NCI-H1092 treated with DMSO at 0.1 percent for 48 hours (cell line): ENCODE measurements around the gene CNR1.
"Not testable (repeated sequence)": the region's sequence is repeated elsewhere in the genome, so short reads cannot be mapped to it uniquely, and the experiment has no call there.

Experiments
- DNase-seq: peaks from one replicate; lab custom pipeline; 2025; lab: John Stamatoyannopoulos, UW

The CNR1 gene

DNA sequence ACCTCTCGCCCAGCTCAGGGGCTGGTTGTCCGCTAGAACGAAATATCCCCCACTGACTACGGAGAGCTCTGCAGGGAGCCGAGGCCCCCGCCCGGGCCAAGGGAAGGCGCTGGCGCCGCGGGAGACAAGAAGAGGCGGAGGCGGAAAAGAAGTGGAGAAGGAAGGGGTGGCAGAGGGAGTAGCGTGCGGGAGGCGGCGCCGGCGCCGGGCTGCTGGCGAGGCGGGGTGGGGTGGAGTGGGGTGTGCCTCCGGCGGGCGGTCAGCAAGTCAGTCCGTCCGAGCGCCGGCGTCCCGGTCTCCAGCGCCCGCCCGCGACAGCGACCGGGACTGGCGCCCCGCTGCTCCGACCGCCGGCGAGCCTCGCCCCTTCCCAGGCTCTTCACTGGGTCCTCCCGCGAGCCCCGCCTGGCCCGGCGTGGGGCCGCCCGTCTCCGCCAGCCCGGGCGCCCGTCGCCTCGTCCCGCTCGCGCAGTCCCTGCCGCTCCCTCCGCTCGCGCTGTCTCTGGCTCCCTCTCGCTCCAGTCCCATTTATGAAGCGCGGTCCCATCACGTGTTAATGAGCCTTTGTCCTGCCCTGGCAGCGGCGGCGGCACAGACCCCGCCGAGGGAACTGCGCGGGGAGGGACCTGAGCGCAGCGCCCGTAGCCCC, at the start of gene CNR1:
Gene CNR1, minus strand, starts transcription at position 504 of the 649 bp plus-strand sequence. CDS start 21,073 bp downstream, outside the sequence.
- peak; percentile 50 for DNase-seq

DNA sequence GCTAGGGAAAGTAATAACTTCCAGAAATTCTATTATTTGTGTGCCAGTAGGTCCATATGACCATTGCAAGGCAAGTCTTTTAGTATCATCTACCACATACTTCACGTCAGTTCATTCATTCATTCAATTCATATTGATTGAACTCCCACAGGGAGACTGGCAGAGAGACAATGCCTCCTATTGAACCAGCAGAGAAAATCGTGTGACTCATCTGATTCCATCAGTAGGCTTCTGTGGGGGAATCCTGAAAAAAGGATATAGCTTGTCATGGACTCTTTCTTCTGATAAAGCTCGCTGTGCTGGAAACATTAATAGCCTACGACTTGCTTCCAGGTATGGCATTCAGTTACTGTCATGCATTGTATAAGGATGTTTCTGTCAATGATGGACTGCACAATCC, 45.3 kb upstream of the CNR1 start:
- no peak for DNase-seq

DNA sequence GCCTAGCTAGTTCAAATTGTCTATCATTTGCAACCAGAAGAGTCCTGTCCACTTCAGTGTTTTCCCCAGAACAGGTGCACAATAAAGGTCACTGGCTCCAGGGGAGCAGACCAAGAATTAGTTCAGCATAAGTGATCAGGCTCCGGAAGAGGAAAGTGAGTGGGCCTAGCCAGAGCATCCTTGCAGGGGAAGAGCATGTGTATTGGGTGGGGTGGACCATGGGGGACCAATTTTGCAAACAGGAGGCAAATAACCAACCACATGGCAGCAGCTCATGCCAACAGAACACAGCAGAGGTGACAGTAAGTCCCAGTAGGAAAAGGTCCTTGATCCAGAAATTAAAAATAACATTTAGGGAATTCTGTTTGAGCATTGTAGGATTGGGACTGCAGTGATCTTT, 43.2 kb upstream of the CNR1 start:
- no peak for DNase-seq

DNA sequence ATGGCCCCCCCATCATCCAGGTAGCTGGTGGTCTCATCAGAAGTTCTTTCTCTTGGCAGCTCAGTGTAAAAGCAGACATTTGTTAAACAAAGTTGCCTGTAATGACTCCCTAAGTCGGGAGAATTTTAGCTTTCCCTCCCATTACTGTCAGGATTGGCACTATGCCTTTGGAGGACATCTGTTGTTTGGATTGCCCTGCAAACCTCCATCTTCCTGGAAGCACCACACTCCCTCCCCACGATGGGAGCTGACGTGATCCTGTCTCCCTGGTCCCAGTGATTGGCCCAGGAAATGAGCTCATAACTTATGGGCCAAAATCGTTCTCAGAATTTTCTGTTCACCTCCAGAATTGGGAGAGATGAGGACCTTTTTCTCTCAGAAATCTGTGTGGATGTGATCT, 42.6 kb upstream of the CNR1 start:
- no peak for DNase-seq

DNA sequence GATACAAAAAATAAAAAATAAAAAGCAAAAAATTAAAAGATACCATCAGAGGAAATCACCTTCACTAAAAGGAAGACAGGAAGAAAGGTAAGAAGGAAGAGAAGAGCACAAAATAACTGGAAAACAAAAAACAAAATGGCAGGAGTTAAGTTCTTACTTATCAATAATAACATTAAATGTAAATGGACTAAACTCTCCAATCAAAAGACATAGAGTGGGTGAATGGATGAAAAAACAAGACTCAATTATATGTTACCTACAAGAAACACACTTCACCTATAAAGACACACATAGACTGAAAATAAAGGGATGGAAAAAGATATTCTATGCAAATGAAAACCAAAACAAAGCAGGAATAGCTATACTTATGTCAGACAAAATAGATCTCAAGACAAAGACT, 35.6 kb upstream of the CNR1 start:
- not testable (repeated sequence) for DNase-seq

DNA sequence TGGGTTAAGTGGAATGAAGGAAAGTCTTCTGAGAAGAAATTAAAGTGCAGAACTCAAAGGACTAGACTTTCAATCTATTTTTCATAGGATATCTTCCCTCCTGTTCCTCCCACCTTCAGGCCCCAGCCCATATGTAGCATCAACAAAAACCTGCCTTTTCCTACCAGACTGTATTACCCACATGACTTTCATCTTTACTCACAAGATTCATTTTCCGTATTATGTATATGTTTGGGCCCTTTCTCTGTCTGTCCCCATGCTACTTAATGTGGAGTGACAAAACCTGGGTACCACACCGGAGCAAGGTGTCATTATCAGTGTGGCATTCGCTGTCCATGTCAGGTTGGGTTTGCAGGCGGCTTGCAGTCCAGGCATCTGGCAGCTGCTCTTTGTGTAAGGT, 18.8 kb upstream of the CNR1 start:
- DNase-seq: no peak

DNA sequence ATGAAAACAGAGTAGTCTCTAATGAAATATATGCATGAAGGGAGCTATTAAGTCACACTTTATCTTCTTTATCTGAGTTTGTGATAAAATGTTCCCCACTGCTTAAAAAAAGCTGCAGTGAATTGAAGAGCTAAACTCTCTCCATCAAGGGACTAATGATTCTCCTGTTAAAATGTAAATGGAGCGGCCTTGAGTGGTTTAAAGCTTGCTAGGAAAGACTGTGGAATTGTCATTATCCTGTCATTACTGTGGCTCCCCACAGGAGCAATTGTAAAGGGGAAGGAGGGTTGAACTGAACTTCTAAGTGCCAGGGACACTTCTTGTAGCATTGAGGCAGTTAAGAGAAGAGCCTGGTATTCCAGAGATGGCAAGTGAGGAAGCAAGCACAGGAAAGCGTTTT, 17.3 kb upstream of the CNR1 start:
- no peak for DNase-seq

DNA sequence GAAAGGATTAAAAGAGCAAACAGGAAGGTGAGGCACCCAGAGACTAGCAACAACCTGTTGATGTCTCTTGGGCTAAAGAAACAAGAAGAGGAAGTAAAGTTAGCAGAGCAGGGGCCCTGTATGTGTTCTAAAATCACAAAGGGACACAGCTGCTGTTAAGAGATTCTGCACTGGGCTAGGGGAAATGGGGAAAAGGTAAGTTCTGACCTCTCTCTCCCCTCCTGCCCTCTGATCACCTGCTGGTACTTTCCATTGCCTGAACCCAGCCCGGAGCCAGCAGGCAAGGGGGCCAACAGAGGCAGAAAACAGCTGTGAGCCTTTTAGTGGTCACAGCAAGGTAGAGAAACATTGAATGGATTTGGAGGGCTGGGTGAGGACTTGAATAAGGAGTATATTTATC, 13.5 kb upstream of the CNR1 start:
- DNase-seq: peak; percentile 2

DNA sequence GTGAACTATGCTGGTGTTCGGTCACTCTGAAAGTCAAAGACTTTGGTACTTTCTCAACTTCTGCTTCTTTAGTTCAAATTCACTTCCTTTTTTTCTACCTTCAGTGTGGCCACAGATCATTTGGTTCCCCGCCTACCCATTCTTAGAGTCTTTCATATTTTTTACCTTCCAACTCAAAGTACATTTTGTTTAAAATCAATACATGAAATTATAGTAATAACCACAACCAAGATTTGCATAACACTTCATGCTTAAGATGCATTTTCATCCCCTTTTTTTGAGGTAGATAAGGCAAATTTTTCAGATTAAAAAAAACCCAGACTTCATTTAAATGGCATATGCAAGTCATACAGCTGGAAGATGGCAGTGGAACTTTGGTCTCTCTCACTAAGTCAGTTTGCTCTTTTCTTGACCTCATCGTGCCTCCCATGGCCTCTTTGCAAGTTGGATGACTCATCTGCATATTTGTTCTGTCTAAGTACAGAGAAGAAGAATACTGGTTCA, 11.9 kb upstream of the CNR1 start:
- DNase-seq: no peak

DNA sequence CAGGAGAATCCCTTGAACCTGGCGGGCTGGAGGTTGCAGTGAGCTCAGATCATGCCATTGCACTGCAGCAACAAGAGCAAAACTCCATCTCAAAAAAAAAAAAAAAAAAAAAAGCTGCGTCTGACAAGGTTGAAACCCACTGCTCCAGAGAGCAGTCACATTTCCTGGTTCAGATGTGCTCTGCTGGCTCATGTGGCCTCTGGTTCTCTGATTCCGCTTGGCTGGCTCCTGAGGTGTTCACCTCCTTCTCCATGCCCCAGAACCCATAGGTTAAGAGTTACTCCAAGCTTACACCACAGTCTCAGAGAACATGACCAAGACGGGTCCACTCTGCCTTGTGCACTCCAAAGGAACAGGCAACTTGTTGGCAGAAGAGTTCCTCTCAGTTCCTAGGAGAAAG, 8.8 kb upstream of the CNR1 start:
- DNase-seq: no peak

DNA sequence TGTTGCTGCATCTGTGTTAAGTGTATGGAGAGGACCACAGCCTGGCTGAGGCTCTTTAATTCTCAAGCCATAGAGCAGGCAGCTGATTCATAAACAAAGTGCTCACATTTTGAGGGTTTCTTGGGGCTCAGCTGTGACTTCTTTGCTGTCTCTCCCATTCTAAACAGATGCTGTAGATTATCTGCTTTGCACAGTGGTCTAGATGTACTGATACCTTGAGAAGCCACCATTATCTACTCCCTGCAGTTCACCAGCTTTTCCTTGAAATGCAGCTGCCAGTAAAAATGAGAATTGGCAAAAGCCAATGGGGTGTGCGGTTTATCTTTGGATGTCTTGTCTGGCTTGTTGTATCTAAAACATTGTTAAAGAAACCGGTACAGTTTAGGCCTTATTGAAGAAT, 5.2 kb upstream of the CNR1 start:
- DNase-seq: no peak

DNA sequence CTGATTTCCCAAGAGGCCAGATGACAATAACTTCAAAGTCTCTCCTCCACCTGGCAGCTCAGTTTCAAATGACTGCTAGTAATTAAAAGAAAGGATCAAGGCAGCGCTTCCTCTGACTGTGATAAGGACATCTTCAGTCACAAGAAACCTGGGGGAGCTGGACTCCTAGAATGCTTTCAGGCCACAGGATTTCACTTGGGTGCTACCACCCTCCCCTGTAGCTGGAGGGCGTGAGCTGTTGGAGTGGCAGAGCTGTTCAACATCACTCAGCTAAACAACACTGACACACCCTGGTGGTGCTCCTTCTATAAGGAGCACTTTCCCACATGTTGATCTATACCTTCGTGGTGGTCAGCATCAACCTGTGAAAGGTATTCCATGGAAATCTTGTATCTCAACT, 2.2 kb upstream of the CNR1 start:
- DNase-seq: no peak

DNA sequence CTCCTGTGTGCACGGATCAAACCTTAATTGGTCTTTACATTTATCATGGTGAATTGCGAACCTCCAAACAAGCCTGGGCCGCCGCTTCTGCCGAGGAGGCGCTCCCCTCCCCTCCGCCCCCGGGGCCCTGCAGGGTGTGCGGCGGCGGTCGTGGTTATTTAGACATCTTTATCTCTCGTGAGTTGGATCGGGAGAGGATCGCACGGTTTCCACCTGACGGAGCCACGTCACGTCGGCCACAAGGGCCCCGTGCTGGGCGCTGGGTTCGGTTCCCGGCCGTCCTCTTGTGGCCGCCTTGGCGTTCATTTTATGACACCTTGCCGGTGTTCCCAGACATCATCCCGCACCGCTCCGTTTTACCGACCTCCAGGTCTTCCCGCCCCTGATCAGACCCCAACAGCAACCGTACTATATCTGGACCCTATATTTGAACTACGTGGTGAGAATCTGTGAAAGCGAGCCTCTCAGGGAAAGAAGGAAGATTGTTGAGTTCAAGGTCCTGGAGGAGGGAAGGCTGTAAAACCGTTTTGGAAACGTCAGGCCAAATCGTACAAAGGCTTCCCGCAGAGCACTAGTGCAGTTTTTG, 1.3 kb upstream of the CNR1 start:
- no peak for DNase-seq

DNA sequence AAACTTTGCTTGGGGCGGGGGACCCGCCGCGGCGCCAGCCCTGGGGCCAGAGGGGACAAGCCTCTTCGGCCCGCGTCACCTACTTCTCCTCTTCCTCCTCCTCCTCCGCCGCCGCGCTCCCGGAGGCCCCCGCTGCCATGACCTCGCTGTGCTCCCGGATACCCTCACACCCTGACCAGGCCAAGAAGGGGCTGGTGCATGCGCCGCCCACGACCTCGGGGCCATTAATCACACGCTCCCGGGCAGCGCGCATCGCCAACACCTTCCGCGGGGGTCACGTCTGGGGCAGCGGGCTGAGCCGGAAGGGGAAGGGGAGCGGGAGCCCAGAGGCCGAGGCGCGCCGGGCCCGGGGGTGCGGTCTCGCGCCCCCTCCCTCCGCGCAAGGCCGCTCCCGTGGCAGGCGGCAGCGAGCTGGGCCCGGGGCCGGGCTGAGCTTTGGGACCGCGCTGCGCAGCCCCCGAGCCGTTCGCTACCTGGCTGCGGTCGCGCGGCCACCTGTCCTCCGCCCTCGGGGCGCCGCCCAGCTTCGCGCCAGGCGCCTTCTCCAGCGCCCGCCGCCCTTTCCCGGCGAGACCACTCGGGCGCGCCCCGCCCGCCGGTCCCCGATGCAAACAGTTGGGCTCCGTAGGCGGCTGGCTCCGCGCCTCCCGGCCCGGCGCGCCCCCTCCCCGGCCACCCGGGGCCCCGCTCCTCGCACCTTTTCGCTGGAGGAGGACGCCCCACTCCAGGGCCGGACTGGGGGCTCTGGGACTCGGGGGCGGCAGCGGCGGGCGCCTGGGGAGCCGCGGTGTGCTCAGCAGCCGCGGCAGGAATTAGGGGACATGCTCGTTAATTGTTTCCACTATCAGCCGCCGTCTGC, 575 bp upstream of the CNR1 start:
- peak; percentile 19 for DNase-seq

DNA sequence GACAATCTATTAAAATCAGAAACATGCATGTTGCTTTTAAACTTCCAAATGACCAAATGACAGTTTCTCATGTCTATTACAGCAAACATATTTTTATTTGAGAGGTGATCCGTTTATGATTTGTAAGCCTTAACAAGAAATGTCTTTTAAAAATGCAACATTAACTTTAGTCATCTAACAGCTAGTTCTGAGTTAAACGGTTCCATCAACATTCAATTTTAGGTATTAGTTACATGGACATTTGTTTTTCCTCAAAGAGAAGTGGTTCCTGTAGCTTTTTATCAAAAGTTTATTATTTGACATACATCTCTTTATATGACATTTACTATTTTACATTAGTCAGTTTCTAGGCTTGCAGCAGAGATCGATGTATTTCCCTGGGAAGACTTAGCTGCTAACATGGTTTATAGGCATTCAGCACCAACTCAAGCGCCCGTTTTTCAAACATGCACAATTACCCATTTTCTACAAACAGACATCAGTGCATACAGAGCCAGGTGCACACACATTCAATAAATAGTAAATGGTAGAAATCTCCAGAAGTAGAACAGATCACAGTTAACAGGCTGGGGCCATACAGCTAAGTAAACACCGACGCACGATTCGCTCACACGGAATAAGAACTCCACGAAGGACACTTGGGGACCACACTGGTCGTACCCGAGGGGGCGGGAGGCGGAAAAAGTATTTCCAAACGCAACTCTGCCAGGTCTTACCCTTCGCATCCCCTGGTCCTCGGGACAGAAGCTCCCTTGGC, 882 bp downstream of the CNR1 start:
- peak; percentile 50 for DNase-seq

DNA sequence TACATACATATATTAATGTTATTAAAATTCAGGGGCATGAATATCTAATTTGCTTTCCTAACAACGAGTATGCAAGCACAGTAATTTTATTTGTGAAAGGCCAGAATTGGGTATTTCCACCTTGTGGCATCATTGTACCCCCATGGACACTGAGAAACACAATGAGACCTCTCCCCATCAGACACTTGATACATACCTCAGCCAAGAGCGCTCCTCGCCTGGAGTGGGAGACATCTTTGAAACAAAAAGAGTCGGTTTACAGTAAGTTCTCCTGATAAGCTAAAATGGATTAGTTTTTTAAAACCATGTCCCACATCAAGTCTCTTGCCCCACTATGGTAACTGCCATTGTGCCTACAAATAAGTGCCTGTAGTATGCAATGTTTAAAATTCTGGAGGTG, 2.1 kb downstream of the CNR1 start:
- DNase-seq: no peak

DNA sequence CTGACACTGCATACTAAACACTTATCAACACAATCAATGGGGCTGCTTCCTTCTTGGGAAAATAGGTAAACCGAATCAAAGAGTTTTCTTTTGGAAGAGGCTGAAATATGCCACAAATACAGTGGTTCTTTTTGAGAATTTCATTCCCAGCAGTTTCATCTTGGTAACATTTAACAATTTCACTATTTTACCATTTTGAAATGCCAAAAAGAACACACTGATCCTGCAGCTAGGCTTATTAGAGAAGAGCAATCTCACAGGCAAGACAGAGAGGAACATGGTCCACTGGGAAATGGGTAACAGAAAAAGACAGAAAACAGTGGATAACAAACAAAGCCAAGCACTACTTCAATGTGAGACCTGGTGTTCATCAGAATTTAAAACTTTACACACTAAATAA, 2.5 kb downstream of the CNR1 start:
- no peak for DNase-seq

DNA sequence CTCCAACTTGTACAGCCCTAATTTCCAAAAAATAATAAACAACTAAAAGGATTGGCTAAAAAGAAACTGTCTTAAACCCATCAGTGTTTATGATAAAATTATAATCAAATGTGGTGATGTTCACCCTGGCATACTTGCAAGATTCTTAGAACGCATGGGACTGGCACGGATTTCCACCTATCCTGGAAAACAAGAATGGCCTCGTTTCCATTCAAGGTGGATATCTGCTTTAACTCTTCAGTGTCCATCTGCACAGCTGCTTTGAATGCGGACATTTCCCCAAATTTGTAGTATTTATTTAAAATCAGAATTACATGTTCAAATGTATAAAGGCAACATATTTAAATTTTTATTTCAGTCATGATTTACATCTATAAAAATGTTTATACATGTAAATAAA, 4.2 kb downstream of the CNR1 start:
- no peak for DNase-seq

DNA sequence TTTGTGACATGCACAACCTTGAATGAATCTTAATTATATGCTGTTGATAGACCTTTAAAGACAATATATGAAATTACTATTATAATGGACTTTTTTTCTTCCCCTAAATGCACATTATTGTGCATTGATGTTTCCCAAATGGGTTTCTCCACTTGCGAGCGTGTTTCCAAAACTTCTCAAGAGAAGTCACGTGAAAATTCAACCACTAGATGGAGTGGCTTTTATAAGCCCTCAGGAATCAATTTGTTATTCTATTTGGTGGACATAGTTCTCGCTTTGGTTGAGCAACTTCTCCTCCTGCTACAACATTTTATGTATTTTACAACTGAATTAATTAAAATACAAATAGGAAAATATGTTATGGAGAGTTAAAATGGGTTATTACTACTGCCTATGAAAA, 9.0 kb downstream of the CNR1 start:
- no peak for DNase-seq

DNA sequence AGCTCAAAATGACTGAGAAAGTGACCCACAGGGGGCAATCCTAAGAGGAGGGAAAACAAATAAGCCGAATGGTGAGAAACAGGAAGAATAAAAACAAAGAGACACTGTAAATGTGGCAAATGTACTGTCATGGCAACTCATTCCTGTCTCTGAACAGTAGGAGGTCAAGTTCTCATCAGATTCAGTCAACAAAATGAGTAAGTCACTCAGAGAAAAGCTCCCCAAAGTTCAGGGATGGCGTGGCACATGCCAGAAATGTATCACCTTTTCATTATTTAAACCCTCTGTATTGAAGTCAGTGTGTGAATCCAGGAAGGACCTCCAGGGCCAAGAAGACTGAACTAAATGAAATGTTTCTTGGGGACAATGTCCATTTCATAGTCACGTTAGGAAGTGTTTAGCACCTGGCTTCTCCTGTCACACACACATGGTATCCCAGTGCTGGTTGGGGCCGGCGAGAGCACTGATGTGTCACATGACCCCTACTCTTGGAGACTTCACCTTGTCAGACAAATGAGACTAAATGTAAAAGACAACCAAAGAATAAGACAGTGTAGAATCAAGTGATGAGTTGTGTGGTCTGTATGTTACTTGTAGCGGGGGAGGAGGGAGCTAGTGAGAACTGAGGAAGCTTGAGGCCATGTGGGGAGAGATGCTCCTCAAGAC, 20.7 kb downstream of the CNR1 start:
- DNase-seq: no peak

DNA sequence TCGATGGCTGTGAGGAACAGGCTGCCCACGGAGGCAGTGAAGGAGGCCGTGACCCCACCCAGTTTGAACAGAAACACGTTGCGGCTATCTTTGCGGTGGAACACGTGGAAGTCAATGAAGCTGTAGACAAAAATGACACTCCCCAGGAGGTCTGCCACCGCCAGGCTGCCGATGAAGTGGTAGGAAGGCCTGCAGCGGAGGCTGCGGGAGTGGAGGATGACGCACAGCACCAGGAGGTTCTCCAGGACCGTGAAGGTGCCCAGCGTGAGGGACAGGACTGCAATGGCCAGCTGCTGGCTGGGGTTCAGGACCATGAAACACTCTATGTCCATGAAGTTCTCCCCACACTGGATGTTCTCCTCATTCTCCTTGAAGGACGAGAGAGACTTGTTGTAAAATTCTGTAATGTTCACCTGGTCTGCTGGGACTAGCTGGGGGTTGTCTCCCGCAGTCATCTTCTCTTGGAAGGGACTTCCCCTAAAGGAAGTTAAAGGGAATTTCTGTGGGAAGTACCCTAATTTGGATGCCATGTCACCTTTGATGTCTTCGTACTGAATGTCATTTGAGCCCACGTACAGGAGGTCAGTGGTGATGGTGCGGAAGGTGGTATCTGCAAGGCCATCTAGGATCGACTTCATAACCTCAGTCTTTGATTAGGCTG, 21.4 kb downstream of the CNR1 start:
- no peak for DNase-seq
